H1 (cell line): Measurements from ENCODE around the gene CRTAC1. TPM values are rescaled to one million over a fixed set of nuclear protein-coding genes. Genes with fewer than 3 reads are reported as not detected.

ENCODE experiments used
- CTCF ChIA-PET: fragments of 300-600 bp; sonication (Branson Sonifier 250); formaldehyde crosslinking; loops from one replicate; lab custom pipeline; 2021; ENCODE audit not compliant: partially characterized antibody; lab: Charles Lee
- POLR2A ChIA-PET: fragments of 300-600 bp; sonication (Branson Sonifier 250); formaldehyde crosslinking; loops from one replicate; lab custom pipeline; 2021; ENCODE audit warnings: inconsistent platforms; ENCODE audit not compliant: partially characterized antibody; lab: Charles Lee
- DNase-seq, 2 experiments: peaks; one replicate each; pipeline versions ENCODE4 v3.0.0 to v3.0.0-alpha.2; 2010 to 2022; ENCODE audit warnings: low spot score in 2 of 2, low read depth in 1 of 2, mixed read lengths in 1 of 2
- FAIRE-seq: peaks from 2 replicates; lab custom pipeline; 2011; peaks lifted over from hg19 to GRCh38; lab: Jason Lieb, UNC
- H2AFZ ChIP-seq: 2 replicates; pipeline ENCODE4 v1.8.1; 2012; ENCODE audit warnings: low read length, inconsistent platforms
- H2AK5ac ChIP-seq: 2 replicates; pipeline ENCODE4 v1.6.1; 2013; ENCODE audit warnings: low read depth, low read length
- H2BK120ac ChIP-seq: replicated peaks from 2 replicates; pipeline ENCODE3; 2013; ENCODE audit warnings: low read depth, low read length, inconsistent platforms
- H2BK12ac ChIP-seq: 2 replicates; pipeline ENCODE4 v1.6.1; 2013; ENCODE audit warnings: low read depth, low read length
- H2BK15ac ChIP-seq: 2 replicates; pipeline ENCODE4 v1.6.1; 2013; ENCODE audit warnings: low read length
- H2BK20ac ChIP-seq: 2 replicates; pipeline ENCODE4 v1.6.1; 2013; ENCODE audit warnings: low read length
- H2BK5ac ChIP-seq: 2 replicates; pipeline ENCODE4 v1.6.1; 2013; ENCODE audit warnings: low read depth, low read length
- H3K14ac ChIP-seq: 2 replicates; pipeline ENCODE4 v1.6.1; 2013; ENCODE audit warnings: inconsistent platforms; ENCODE audit not compliant: insufficient read length
- H3K18ac ChIP-seq: 2 replicates; pipeline ENCODE4 v1.6.1; 2013; ENCODE audit warnings: low read length; ENCODE audit errors: extremely low read depth
- H3K23ac ChIP-seq: 2 replicates; pipeline ENCODE4 v1.6.1; 2013; ENCODE audit warnings: inconsistent platforms; ENCODE audit not compliant: insufficient read length
- H3K23me2 ChIP-seq: 2 replicates; pipeline ENCODE4 v1.6.1; 2013; ENCODE audit warnings: low read depth, low read length
- H3K27ac ChIP-seq: 2 replicates; pipeline ENCODE4 v1.6.1; 2011; ENCODE audit warnings: low read depth, low read length, inconsistent platforms
- H3K27me3 ChIP-seq, 4 experiments: replicated peaks in 1 of 4; 1 replicate in 1 of 4; 2 replicates in 3 of 4; pipeline versions ENCODE4 v1.6.1 to v1.8.1; 2011 to 2013; ENCODE audit warnings: low read length in 3 of 4, mild to moderate bottlenecking in 3 of 4, inconsistent platforms in 2 of 4, mixed read lengths in 2 of 4, moderate library complexity in 1 of 4; ENCODE audit not compliant: control insufficient read depth in 3 of 4, insufficient read depth in 3 of 4; ENCODE audit errors: extremely low read depth in 1 of 4
- H3K36me3 ChIP-seq, 4 experiments: 2 replicates each; pipeline versions ENCODE4 v1.6.1 to v1.8.1; 2011 to 2013; ENCODE audit warnings: mild to moderate bottlenecking in 4 of 4, low read length in 3 of 4, moderate library complexity in 2 of 4, control low read depth in 1 of 4, inconsistent platforms in 1 of 4; ENCODE audit not compliant: insufficient read depth in 4 of 4, control insufficient read depth in 2 of 4
- H3K4ac ChIP-seq: replicated peaks from 2 replicates; pipeline ENCODE3; 2013; ENCODE audit warnings: low read length, low read depth, mixed read lengths, inconsistent platforms; ENCODE audit not compliant: insufficient read length
- H3K4me1 ChIP-seq, 4 experiments: replicated peaks in 1 of 4; 1 replicate in 1 of 4; 2 replicates in 3 of 4; pipeline versions ENCODE4 v1.6.1 to v1.8.1; 2011 to 2013; ENCODE audit warnings: low read length in 3 of 4, inconsistent platforms in 2 of 4, mixed read lengths in 1 of 4; ENCODE audit not compliant: insufficient read depth in 4 of 4, control insufficient read depth in 3 of 4
- H3K4me2 ChIP-seq, 2 experiments: 2 replicates each; pipeline versions ENCODE4 v1.6.1 to v1.8.1; 2011 to 2013; ENCODE audit warnings: low read depth in 2 of 2, low read length in 2 of 2, control low read depth in 1 of 2, inconsistent platforms in 1 of 2, mild to moderate bottlenecking in 1 of 2; ENCODE audit not compliant: insufficient read depth in 1 of 2
- H3K4me3 ChIP-seq, 4 experiments: fragments of 200-600, 300-600 bp in 1 of 4; sonication (generic), shearing (Covaris generic), sonication (Bioruptor Twin) in 1 of 4; 2 replicates each; pipeline versions ENCODE4 v1.5.1 to v1.8.1; 2011 to 2016; ENCODE audit warnings: low read length in 4 of 4, low read depth in 3 of 4, control low read depth in 2 of 4, inconsistent platforms in 2 of 4, mild to moderate bottlenecking in 2 of 4, mixed read lengths in 1 of 4, moderate library complexity in 1 of 4; ENCODE audit not compliant: insufficient read depth in 2 of 4; ENCODE audit errors: extremely low read depth in 1 of 4
- H3K56ac ChIP-seq: replicated peaks from 2 replicates; pipeline ENCODE3; 2013; ENCODE audit warnings: low read depth, mild to moderate bottlenecking, mixed read lengths, low read length, inconsistent platforms; ENCODE audit not compliant: insufficient read length
- H3K79me1 ChIP-seq: 2 replicates; pipeline ENCODE4 v1.6.1; 2013; ENCODE audit warnings: low read depth, low read length, control low read depth
- H3K79me2 ChIP-seq, 2 experiments: 2 replicates each; pipeline versions ENCODE4 v1.6.1 to v1.8.1; 2012 to 2013; ENCODE audit warnings: low read length in 2 of 2, mild to moderate bottlenecking in 2 of 2, inconsistent platforms in 1 of 2; ENCODE audit not compliant: insufficient read depth in 2 of 2, control insufficient read depth in 1 of 2
- H3K9ac ChIP-seq, 4 experiments: replicated peaks in 1 of 4; 1 replicate in 1 of 4; 2 replicates in 3 of 4; pipeline versions ENCODE4 v1.6.1 to v1.8.1; 2011 to 2013; ENCODE audit warnings: low read depth in 3 of 4, low read length in 3 of 4, control low read depth in 2 of 4, mild to moderate bottlenecking in 2 of 4, moderate library complexity in 2 of 4, inconsistent platforms in 1 of 4; ENCODE audit errors: extremely low read depth in 1 of 4
- H3K9me3 ChIP-seq, 2 experiments: 2 replicates each; pipeline versions ENCODE4 v1.6.1 to v1.8.1; 2012 to 2013; ENCODE audit warnings: mild to moderate bottlenecking in 2 of 2, moderate library complexity in 2 of 2, control low read depth in 1 of 2, inconsistent platforms in 1 of 2, low read depth in 1 of 2, low read length in 1 of 2, mixed read lengths in 1 of 2; ENCODE audit not compliant: insufficient read depth in 2 of 2
- H4K20me1 ChIP-seq, 2 experiments: replicated peaks in 1 of 2; 2 replicates each; pipeline versions ENCODE3 to v1.8.1; 2011 to 2013; ENCODE audit warnings: inconsistent platforms in 2 of 2, low read length in 2 of 2, mild to moderate bottlenecking in 1 of 2; ENCODE audit not compliant: insufficient read depth in 2 of 2, control insufficient read depth in 1 of 2
- H4K5ac ChIP-seq: 2 replicates; pipeline ENCODE4 v1.6.1; 2013; ENCODE audit warnings: low read length, low read depth, mixed read lengths, inconsistent platforms; ENCODE audit not compliant: insufficient read length
- H4K8ac ChIP-seq: 2 replicates; pipeline ENCODE4 v1.8.0; 2013; ENCODE audit warnings: mild to moderate bottlenecking, moderate library complexity, low read length, inconsistent platforms; ENCODE audit not compliant: insufficient read depth; ENCODE audit errors: extremely low read depth
- H4K91ac ChIP-seq: replicated peaks from 2 replicates; pipeline ENCODE3; 2013; ENCODE audit warnings: low read length, mixed read lengths, inconsistent platforms; ENCODE audit not compliant: insufficient read length
- ATF2 ChIP-seq: IDR thresholded peaks from 2 replicates; pipeline ENCODE4 v1.6.1; 2012; ENCODE audit warnings: low read length, inconsistent platforms
- BCL11A ChIP-seq, 2 experiments: IDR thresholded peaks; one replicate each; pipeline ENCODE4 v1.6.1; 2011; ENCODE audit warnings: low read depth in 2 of 2, low read length in 2 of 2, mild to moderate bottlenecking in 2 of 2
- CBX8 ChIP-seq: fragments of 300-800, 300-1000 bp; sonication (generic); IDR thresholded peaks from 2 replicates; pipeline ENCODE4 v1.7.1; 2016; ENCODE audit warnings: low read depth, low read length, borderline replicate concordance
- EZH2 ChIP-seq: fragments of 200-600 bp; sonication (generic); IDR thresholded peaks from 2 replicates; pipeline ENCODE4 v1.7.1; 2012; ENCODE audit warnings: low read depth, mild to moderate bottlenecking, moderate library complexity, low read length, inconsistent platforms; ENCODE audit not compliant: severe bottlenecking
- GTF2F1 ChIP-seq: IDR thresholded peaks from 2 replicates; pipeline ENCODE4 v1.6.1; 2012; ENCODE audit warnings: low read depth, low read length, improper control_type of control experiment, borderline replicate concordance
- RNF2 ChIP-seq: fragments of 200-900, 300-1000 bp; sonication (generic); IDR thresholded peaks from 2 replicates; pipeline ENCODE4 v1.7.1; 2016; ENCODE audit warnings: borderline replicate concordance, low read depth, mild to moderate bottlenecking, antibody characterized with exemption, low read length; ENCODE audit not compliant: poor library complexity, severe bottlenecking; ENCODE audit errors: missing control alignments
- SIRT6 ChIP-seq: IDR thresholded peaks from one replicate; pipeline ENCODE4 v1.7.1; 2012; ENCODE audit warnings: low read length, inconsistent platforms
- SRF ChIP-seq: IDR thresholded peaks from 2 replicates; pipeline ENCODE4 v1.6.1; 2011; ENCODE audit warnings: mild to moderate bottlenecking, low read depth, low read length, moderate library complexity
- WGBS, 2 experiments: shearing (Covaris generic) in 1 of 2; methylation state at CpG; one replicate each; pipeline versions ENCODE4 v1.1.6 to v1.1.7; 2013 to 2015; ENCODE audit warnings: low lambda C conversion rate in 2 of 2, mixed read lengths in 2 of 2, inconsistent platforms in 1 of 2, low coverage in 1 of 2, missing lambda C conversion rate in 1 of 2; ENCODE audit not compliant: insufficient replicate concordance in 2 of 2, insufficient coverage in 1 of 2, insufficient read length in 1 of 2; ENCODE audit errors: extremely low coverage in 1 of 2, missing lambda C conversion rate in 1 of 2; 5-methylcytosine and 5-hydroxymethylcytosine counted together
- polyA plus RNA-seq, 7 experiments: library from polyadenylated mRNA; depleted of rRNA in 3 of 7; stranded (reverse) in 5 of 7; unstranded in 2 of 7; fragments of >200 nt in 5 of 7; fragments of 200-250 nt in 2 of 7; gene quantifications; 1 replicate in 5 of 7; 2 replicates in 1 of 7; 4 replicates in 1 of 7; pipeline versions ENCODE4 v1.2.1 to v1.2.3, GENCODE V29; 2011 to 2013; ENCODE audit warnings: missing spikeins in 2 of 7, mixed read lengths in 2 of 7
- total RNA-seq: library from RNA; stranded (reverse); fragmentation: NEBNext Ultra II Directional; extraction: Animal tissue kit (Norgen Biotek cat#: 25700); gene quantifications from 2 replicates; pipeline ENCODE4 v1.2.1, GENCODE V29; 2021
- TF ChIP-seq, protein P1 (sequence below), 3 experiments: IDR thresholded peaks; 1 replicate in 2 of 3; 2 replicates in 1 of 3; pipeline versions ENCODE4 v1.5.1 to v1.6.1; 2011; ENCODE audit warnings: low read length in 3 of 3, mild to moderate bottlenecking in 3 of 3, inconsistent platforms in 2 of 3, low read depth in 1 of 3, moderate library complexity in 1 of 3; ENCODE audit not compliant: insufficient read depth in 1 of 3; ENCODE audit errors: control extremely low read depth in 1 of 3

The CRTAC1 gene
- total and polyA plus RNA-seq, 2 of the 8 experiments (the other 6 are each of a cell fraction or from before 2014, with no cell fraction given): 0.91 to 1.2 TPM

- Histone ChIP-seq H3K56ac (no peak overlapping the region), H4K91ac (no peak overlapping the region), H3K9me3 (no peaks in the 10 kb centered on the region), H2AFZ (no peak overlapping the region), H4K5ac (no peak overlapping the region), H2AK5ac (no peak overlapping the region), H3K9ac (no peak overlapping the region), H4K20me1 (peaks cover 0 to 4% of the 10 kb centered on the region in 2 experiments), H3K18ac (no peak overlapping the region), H4K8ac (no peak overlapping the region), H2BK12ac (no peak overlapping the region), H3K4me2 (no peak overlapping the region), H3K4me3 (no peak overlapping the region), H3K36me3 (no peaks in the 10 kb centered on the region), H2BK15ac (no peak overlapping the region), H2BK5ac (no peak overlapping the region), H2BK20ac (no peak overlapping the region), H3K23me2 (no peaks in the 10 kb centered on the region), H3K79me1 (no peaks in the 10 kb centered on the region), H2BK120ac (no peak overlapping the region), H3K79me2 (no peaks in the 10 kb centered on the region), H3K4ac (no peak overlapping the region), H3K27ac (no peak overlapping the region), H3K14ac (no peak overlapping the region), H3K4me1 (peaks cover 0 to 9% (median 2%) of the 10 kb centered on the region in 4 experiments; a peak in 2 of 7 replicates), H3K23ac (no peak overlapping the region), H3K27me3 (peaks cover 0 to 2% (median 0%) of the 10 kb centered on the region in 4 experiments; a peak in 1 of 7 replicates)
- DNase-seq (no peak), FAIRE-seq (no peak)
- 92% methylated on average over 10 of the region's 10 CpGs; no CpG with 5 or more reads in 1 of the 2 experiments for WGBS, 2 experiments
- ChIA-PET CTCF (no interaction called here), POLR2A (no interaction called here)
- TF ChIP-seq SRF (no peak), RNF2 (no peak), GTF2F1 (no peak), ATF2 (no peak), BCL11A (IDR thresholded peaks at IDR 0.05; ENCODE audit: low read depth in 2 of 2, low read length in 2 of 2) (no peak), SIRT6 (no peak), EZH2 (no peak), CBX8 (no peak)
- TF ChIP-seq, protein P1, sequence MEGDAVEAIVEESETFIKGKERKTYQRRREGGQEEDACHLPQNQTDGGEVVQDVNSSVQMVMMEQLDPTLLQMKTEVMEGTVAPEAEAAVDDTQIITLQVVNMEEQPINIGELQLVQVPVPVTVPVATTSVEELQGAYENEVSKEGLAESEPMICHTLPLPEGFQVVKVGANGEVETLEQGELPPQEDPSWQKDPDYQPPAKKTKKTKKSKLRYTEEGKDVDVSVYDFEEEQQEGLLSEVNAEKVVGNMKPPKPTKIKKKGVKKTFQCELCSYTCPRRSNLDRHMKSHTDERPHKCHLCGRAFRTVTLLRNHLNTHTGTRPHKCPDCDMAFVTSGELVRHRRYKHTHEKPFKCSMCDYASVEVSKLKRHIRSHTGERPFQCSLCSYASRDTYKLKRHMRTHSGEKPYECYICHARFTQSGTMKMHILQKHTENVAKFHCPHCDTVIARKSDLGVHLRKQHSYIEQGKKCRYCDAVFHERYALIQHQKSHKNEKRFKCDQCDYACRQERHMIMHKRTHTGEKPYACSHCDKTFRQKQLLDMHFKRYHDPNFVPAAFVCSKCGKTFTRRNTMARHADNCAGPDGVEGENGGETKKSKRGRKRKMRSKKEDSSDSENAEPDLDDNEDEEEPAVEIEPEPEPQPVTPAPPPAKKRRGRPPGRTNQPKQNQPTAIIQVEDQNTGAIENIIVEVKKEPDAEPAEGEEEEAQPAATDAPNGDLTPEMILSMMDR (IDR thresholded peaks at IDR 0.05; ENCODE audit: control extremely low read depth in 1 of 3, insufficient read depth in 1 of 3, low read depth in 1 of 3, low read length in 3 of 3): no peak
Observed at GRCh38 chr10:98060079-98060478, 29.7 kb upstream of the CRTAC1 start.
